NCI-H69 (cell line): ENCODE results near the gene P3H4.
A peak's percentile ranks its signal among the peaks of the same experiment; 100 is the strongest.

Source experiments
- DNase-seq: peaks from one replicate; lab custom pipeline; 2025; lab: John Stamatoyannopoulos, UW

The P3H4 gene

DNA sequence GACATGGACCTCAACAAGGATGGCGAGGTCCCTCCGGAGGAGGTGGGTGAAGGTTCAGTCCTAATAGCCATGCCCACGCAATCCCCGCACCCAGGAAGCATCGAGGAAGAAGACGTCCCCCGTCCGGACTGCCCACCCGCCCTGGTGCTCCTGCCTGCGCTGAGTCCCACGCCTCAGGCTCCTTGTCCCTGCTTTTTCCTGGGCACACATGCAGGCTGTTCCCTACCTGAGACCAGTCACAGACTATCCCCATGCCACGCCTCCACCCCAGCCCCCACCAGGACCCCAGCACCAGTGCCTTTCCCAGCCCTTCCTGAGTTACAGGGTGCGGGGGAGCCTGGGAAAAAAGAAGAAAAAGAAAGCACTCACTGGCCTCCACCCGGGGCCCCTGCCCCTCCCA, 10.0 kb upstream of the P3H4 start:
- no peak for DNase-seq

DNA sequence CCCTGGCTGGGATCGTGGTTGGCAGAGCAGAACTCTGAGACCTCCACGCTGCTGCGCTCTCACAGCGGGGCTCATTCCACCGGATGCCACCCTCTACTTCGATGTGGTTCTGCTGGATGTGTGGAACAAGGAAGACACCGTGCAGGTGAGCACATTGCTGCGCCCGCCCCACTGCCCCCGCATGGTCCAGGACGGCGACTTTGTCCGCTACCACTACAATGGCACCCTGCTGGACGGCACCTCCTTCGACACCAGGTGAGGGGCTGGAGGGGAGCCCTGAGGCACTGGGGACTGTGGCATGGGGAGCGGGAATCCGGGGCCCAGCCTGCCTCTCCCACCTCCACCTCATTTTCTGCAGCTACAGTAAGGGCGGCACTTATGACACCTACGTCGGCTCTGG, 6.3 kb upstream of the P3H4 start:
- DNase-seq, result no peak

DNA sequence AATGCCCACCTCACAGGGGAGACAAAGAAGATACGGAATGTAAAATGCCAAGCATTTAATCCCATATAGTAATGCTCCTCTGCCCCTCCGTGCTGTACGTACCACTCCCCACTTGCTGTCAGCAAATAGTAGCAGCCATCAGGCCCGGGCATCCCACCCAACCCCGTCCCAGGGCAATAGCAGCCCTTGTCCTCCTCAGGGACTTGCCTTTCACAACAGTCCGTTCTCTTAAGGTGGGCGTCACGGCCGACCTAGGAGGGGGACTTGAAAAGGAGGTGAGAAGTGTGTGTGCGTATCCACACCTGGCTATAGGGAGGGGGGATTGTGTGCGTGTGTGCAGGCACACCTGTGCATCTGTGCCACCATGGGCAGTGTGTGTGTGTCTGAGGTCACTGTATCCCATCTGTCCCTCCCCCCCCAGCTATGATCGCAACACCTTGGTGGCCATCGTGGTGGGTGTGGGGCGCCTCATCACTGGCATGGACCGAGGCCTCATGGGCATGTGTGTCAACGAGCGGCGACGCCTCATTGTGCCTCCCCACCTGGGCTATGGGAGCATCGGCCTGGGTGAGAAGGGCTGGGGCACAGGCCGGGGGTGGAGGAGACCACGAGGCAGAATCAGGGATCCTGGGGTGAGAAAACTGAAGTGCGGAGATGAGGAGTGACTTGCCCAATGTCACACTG, 5.0 kb upstream of the P3H4 start:
- DNase-seq, result no peak

DNA sequence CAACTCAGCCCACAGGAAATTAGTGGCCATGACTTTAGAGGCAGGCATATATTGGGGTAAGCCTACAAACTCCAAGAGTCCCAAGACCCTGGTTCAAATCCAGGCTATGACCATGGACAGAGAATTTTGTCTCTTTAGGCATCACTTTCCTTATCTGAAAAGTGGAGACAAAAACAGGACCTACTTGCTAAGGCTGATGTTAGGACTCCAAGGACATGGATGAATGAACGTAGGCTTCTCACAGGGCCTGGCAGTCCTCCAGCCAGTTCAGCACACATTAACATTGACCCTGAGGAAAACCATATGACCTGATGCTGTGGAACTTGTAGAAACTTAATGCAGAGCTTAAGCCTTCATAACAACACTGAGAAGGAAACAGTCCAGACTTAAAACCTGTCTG, 2.4 kb upstream of the P3H4 start:
- DNase-seq, result no peak

DNA sequence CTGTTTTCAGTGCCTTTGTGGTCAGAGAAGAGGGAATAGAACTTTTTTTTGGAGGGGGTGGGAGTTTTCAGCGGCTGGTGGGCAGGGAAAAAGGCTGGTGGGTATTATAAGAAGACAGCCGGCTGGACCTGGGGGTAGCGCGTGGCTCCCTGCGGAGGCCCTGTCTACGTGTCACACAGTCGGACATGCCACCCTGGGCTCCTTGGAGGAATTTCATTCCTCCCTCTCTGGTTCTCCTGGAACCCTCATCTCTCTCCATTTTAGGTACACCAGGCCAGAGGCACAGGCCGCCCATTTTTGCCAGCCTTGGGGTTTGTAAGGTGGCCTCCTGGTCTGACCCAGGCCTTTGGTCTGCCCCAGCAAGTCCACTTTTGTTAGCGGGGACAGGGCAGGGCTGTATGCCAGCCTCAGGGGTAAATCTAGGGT, 2.0 kb upstream of the P3H4 start:
- no peak for DNase-seq

DNA sequence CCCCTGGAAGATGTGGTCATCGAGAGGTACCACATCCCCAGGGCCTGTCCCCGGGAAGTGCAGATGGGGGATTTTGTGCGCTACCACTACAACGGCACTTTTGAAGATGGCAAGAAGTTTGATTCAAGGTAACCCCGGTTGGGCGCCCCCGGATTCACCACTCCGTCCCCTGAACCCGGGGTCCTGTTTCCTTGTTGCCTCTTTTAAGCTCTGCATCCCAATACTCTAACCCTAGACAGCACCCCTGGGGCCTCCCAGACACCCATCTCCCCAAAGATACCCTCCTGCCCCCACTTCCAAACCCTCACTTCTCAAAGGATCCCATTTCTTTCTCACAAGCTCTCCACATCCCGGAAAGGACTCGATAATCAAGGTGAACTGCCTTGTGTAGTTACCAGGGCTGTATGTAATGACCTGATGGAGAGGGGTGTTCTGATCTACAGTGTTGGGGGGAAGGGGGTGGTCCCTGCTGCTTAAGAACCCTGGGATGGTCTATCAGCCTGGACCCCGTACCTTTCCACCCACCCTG, 1.5 kb upstream of the P3H4 start:
- peak; percentile 27 for DNase-seq

DNA sequence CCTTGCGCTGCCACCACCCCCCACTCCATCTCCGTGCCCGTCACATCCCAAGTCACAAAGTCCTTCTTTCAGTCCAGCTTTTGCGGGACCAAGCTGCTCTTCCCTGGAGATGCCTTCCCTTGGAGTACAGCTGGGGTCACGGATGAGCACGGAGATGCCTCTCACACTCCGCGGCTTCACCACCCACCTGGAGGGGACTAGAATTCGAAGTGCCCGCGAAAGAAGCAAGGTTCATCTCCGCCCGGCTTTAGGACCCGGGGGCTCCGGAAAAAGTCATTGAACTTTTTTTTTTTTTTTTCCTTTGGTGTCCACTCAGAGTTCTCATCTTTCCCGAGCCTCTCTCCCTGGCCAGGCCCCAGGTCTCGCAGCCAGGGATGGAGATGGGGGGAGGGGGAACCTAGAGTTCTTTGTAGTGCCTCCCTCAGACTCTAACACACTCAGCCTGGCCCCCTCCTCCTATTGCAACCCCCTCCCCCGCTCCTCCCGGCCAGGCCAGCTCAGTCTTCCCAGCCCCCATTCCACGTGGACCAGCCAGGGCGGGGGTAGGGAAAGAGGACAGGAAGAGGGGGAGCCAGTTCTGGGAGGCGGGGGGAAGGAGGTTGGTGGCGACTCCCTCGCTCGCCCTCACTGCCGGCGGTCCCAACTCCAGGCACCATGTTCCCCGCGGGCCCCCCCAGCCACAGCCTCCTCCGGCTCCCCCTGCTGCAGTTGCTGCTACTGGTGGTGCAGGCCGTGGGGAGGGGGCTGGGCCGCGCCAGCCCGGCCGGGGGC, 817 bp upstream of the P3H4 start, which contains the start of gene FKBP10:
Gene FKBP10, plus strand, starts transcription at position 624 of the 771 bp plus-strand sequence. Its CDS starts 31 bp downstream, at position 655.
- peak; percentile 92 for DNase-seq

DNA sequence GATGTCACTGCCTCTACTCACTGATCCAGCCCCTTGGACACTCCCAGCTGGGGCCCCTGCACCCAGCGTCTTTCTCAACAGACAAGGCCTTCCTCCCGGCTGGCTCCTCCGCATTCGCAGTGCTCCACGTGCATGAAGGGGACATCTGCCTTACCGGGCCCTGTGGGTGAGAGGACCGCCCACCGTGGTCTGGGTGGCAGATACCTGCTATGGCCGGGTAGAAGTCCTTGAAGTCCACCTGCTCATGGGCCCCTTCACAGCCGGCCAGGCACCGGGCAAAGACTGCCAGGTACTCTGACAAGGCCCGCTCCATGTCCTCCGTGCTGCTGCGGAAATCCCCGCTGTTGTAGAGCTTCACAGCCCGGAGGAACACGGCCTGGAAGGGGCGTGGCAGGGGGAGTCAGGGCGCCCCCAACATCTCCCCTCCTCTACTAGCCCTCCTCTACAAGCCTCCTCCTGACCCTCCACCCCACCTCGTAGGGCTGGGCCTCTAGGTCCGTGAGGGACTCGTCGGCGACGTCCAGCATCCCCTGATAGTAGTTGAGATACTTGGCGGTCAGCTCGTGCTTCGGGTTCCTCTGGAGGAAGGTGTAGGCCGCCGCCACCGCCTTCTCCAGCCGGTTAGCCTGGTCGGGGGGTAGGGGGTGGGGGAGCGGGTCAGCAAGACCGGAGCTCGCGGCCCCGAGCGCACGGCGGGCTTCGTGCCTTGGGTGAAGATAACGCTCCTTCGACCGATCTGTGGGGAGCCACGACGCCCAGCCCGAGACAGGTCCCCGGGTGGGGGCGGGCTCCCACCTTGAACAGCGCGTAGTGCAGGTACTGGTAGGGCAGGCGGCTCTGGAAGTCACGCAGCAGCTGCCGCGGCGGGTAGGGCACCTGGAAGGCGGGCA, 845 bp downstream of the P3H4 start:
- DNase-seq, result no peak

DNA sequence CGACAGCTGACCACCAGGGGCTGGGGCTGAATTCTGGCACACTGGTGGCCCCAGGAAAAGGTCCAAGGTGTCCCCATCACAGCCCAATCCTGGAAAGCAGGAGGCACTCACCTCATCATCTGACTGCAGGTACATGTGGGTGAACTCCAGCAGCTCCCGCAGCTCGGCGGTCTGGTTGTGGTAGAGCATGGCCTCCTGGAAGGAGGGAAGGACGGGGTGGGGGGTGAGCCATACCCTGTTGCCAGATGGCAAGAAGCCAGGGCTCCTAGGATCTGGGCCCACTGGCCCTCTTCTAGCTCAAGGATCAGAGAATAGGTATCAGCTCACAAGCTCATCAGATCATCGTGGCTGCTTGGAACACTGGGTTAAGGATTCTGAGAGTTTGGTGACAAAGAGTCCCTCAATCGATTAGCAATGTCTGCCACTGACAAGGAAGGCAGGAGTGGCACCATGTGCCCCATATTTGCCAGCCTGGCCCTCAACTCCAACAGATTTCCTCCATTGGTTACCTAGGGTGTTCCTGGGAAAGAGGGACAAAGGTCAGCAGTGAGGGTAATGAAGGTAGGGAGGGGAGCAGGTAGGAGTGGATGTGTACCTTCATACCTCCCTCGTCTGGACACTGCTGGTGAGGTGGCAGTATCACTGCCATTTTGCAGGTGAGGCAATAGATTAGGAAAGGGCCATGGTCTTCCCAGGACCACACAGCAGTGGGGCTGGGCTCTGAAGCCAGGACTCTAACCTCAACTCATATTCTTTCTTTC, 4.9 kb downstream of the P3H4 start:
- DNase-seq, result no peak

DNA sequence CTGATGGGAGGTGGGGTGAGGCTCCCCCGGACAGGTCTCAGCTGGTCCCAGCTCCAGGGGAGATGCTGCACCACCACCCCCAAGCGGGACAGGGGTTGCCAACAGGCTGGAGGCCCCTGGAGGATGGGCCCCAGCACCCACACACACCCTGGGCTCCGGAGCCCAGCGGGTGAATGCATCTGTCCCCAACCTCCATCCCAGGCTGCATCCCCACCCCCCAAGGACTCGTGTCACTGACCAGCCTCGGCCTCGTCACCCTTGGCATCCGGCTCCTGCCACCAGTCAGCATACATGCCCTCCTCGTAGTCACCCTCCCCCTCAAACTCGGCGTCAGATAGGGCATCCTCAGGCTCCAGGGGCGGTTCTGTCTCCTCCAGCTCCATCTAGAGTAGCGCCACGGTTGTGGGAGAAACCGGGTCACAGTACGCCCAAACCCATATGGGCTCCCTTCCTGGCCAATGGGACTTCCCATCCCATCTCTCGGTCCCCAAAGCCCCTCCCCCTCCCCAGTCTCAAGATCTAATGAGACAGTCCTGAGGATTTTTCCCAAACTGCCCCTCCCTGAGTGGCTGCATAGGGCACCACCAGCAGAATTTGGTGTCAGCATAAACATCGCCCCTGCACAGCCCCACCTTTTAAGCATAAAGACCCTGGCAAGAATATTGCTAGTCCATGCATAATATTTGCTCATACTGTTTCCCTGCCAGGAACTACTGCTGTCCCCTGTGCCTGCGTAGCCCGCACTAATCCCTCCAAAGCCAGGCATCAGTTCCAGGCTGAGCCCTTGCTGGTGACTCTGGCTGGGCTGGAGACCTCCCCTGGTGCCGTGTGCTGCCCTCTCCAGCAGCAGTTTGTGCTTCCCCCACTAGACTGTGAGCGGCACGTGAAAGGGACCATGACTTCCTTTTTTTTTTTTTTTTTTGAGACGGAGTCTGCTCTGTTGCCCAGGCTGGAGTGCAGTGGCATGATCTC, 8.4 kb downstream of the P3H4 start:
- no peak for DNase-seq

DNA sequence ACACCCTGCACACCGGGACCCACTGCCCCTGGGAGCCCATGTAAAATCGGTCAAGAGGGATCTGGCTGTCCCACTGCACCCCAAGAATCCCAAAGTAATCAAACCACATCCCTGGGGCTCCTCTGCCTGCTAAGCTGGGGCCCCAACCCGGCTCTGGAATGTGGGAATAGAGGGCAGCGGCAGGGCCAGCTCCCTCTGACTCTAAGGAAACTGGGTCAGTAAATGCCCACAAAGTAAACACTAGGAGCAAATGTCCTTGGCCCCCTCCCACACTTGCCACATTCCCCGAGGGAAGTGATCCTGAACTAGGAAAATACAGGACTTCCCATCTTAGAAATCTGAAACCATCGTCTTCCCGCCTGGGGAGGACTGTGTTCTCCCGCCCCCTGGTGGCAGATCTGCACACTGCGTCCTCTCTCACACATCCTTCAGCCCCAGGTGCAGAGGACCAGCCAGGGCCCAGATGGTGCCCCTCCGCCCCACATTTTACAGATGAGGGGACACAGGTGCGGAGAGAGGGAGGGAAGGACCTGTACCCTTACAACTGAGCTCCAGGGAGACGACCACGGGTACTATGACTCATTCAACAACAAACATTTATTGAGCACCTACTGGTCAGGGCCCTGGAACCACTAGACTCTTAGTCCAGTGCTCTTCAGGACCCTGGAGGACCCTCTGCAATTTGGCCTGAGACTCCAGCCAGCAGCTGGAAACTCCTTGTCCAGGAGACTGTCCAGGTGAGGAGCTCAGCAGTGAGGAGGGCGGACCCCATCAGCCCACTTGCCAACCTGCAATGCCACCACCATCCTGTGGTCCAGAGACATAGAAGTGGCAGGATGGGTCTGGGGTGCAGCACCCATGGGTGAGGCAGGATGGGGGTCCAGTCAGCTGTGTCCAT, 10.1 kb downstream of the P3H4 start:
- peak; percentile 92 for DNase-seq

DNA sequence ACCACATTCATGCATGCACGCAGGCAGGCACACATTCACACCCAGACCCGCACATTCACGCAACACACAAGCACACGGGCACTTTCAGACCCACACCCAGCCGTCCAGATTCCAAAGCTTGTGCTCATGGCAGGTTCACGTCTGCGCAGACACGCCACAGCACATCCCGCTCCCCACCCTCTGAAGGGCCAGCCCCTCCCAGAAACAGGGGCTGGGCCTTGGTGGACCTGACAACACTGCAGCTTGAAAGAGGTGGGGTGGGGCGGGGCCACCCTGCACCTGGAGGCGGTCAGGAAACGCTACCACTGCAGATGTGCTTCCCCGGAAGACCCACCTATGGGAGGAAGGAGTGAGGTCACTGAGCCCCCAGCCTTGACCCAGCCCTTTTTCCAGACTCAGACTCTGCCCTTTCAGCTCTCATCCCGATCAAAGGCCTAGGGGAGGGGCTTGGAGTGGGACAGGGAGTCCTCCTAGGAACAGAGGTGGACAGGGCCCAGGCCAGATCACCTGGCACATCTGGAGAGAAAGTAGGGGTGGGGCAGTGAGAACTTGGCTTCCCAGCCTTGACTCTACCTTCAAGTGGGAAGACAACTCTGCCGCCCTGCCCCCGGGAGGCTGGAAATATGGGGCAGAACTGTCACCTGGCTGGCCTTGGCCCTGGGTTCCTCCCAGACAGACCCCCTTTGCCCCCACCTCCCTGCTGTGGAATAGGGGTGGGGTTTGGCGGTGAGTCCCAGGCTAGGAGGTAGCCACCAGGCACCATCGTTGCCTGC, 11.0 kb downstream of the P3H4 start:
- peak; percentile 95 for DNase-seq

DNA sequence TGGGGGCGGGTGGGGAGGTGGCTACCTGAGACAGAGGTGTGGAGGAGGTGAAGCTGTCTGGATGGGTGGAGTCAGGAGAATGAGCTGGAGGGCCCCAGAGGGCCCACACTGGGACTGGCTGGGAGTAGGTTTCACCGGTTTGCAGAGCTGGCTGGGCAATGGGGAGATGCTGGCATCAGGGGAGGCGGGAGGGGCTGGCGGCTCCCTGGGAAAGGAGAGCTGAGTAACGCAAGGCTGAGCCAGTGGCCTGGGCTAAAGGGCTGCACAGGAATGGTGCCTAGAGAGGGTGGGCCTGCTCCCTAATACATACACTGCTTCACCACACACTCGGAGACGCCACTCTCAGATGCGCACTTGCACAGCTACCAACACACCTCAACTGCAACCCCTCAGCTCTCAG, 12.4 kb downstream of the P3H4 start:
- DNase-seq, result no peak

DNA sequence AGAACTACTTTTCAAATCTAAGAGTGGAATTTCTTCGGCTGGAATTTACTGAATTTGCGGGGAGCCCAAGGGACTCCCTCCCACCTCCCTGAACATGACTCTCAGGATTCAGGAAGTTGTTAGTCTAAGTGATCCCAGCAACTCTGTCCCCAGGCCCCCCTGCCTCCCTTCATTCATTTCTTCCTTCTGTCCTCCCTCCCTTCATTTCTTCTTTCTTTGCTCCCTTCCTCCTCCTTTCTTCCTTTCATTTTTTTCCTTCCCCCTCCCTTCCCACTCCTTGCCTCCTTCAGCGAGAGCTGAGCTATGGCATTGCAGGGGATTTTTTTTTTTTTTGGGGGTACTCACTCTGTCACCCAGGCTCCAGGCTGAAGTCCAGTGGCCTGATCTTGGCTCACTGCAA, 14.4 kb downstream of the P3H4 start:
- DNase-seq, result no peak

DNA sequence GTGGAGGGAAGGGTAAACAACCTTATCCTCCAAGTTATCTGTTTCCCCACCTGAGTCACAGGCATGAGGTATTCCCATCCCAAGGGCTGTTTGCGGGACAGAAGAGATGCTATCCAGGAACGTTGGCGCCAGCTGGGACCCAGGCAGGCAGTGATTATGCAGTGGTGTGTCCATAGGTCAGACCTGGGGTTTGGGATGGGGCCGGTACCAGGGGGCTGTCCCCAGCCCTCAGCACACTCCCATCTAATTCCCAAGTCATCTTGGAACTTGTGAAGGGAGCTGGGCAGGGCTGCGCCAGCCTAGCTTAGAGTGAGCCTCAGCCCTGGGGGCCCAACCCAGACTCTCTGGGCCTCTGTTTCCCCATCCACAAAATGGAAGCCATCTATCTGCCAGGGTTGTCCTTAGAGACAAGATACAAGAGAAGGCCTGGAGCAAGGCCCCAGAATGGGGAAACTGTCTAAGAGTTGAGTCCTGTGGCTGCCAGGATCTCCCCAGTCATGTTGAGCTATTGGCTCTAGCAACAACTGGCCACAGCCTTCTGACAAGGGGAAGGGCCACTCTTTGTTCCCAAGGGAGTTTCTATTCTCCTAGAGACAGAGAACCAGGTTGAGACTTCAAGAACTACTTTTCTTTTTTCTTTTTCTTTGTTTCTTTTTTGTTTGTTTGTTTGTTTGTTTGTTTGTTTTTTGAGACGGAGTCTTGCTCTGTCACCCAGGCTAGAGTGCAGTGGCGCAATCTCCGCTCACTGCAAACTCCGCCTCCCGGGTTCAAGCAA, 15.4 kb downstream of the P3H4 start:
- DNase-seq, result no peak

DNA sequence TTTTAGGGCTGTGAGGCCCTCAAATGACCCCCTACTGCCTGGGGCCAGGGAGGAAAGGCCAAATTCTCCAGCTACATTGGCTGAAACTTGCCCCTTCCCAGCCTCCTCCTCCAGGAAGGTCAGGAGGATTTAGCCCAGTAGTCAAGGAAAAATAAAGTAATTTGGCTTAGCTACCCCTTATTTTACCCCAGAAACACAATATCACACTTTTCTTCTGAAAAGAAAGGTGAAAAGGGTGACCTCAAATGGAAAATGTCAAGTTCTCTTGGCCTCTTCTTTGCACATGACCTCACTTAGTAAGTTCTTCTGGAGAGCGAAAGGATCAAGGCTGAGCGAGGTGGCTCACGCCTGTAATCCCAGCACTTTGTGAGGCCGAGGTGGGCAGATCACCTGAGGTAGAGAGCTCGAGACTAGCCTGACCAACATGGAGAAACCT, 17.2 kb downstream of the P3H4 start:
- no peak for DNase-seq

DNA sequence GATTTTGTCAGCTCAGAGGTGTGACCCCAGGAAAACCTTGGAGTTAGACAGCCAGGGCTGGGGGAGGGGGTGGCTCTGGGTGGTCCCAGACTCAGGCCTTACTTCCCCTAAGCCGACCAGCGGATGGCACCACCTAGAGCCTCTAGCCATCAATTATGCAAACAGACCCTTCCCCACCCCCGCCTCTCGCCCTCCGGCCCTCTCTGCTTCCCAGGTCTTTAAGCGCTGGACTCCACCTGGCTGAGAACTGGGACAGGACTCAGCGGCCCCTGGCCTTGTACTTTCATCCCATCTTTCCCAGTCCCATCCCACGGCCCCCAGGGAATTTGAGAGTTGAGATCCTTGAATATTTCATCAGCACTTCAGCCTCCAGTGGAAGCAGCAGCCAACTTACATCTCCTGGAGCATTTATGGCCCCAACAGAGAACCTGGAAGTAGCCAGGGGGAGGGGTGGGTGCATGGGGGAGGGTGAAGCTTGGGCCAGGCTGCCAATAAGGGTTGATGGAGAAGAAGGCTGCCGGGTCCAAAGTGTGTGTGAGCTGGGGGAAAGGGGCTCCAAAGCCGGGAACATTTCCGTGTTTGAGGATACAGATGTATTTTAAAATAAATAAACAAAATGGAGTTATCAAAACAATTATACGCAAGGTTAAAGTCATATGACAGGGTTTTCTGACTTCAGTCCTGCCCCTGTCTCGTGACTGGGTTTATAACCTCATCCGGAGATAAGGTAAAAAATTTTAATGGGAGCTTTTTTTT, 17.8 kb downstream of the P3H4 start:
- DNase-seq, result no peak
